ENCODE measurements around the gene CCNYL1.

The CCNYL1 gene

DNA sequence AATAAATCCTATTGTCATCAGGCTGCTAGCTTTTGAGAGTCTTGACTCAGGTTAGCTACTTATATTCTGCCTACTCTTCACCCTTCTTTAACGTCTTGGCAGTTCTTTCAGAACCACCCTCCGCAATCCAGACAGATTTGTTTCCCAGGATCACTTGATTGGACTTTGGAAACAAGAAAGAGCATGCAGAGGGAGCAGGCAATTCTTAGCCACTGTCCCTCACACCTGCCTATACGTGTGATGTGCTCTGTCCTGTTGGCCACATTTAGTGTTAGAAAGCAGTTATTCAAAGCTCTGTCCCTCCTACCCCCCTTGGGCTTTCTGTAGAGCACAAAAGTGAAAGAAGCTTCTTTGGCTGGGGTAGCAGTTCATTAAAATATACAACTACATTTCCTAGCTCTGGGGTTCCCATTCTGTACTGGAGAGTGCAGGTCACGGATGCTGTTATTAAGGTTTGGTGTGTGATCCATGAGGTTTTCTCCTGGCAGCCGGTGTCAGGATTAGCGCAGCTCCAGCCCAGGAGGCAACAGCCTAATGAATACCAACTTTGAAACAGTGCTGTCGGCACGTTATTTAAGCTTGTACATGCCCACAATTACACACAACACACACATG, 52.0 kb downstream of the CCNYL1 start:
- H3K9ac ChIP-seq (ENCODE audit: low read length), result no peak overlapping the region
- peaks cover 41% of the 10 kb centered on the region for H3K4me1 ChIP-seq (ENCODE audit: control insufficient read depth, insufficient read depth, low read length)
- H3K9me3 ChIP-seq (ENCODE audit: control insufficient read depth, low read length), result no peaks in the 10 kb centered on the region
- H3K36me3 ChIP-seq (ENCODE audit: control insufficient read depth, insufficient read depth, low read length), result peaks cover 11% of the 10 kb centered on the region
- no peak overlapping the region for H3K4me3 ChIP-seq (ENCODE audit: low read length)
- H3K27me3 ChIP-seq (ENCODE audit: control insufficient read depth, insufficient read depth, low read length), result no peaks in the 10 kb centered on the region

DNA sequence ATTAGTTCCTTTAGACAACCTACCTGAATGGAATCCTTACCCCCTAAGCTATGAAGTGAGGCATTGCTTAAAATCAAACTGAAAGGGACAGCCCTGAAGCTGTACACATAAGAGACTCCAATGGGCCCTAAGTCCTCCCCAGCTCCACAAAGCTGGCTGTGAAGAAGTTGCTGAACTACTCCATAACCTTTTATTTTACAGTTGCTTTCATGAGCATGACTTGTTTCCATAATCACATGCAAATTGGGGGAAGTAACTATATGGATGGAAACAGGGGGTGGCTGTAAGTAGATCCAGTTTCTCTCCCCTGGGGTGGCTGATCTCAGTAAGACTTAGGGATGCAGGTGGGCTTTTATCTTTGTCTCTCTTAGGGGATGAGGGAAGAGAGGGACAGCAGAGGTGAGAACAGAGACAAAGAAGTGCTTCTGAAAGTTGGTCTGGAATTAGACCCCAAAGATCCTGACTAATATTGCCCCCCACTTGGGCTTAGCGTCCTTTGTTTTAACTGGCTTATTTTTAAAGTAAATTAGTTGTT, 52.7 kb downstream of the CCNYL1 start:
- Histone ChIP-seq H3K4me1 (ENCODE audit: control insufficient read depth, insufficient read depth, low read length) (peaks cover 41% of the 10 kb centered on the region), H3K36me3 (ENCODE audit: control insufficient read depth, insufficient read depth, low read length) (peaks cover 11% of the 10 kb centered on the region), H3K4me3 (ENCODE audit: low read length) (no peak overlapping the region), H3K9ac (ENCODE audit: low read length) (no peak overlapping the region), H3K9me3 (ENCODE audit: control insufficient read depth, low read length) (no peaks in the 10 kb centered on the region), H3K27me3 (ENCODE audit: control insufficient read depth, insufficient read depth, low read length) (no peaks in the 10 kb centered on the region)

- Histone ChIP-seq H3K9ac (ENCODE audit: low read length) (peak overlapping the region; percentile 99), H3K36me3 (ENCODE audit: control insufficient read depth, insufficient read depth, low read length) (peaks cover 11% of the 10 kb centered on the region)
Observed at GRCh38 chr2:207765547-207765946, 54.1 kb downstream of the CCNYL1 start.

DNA sequence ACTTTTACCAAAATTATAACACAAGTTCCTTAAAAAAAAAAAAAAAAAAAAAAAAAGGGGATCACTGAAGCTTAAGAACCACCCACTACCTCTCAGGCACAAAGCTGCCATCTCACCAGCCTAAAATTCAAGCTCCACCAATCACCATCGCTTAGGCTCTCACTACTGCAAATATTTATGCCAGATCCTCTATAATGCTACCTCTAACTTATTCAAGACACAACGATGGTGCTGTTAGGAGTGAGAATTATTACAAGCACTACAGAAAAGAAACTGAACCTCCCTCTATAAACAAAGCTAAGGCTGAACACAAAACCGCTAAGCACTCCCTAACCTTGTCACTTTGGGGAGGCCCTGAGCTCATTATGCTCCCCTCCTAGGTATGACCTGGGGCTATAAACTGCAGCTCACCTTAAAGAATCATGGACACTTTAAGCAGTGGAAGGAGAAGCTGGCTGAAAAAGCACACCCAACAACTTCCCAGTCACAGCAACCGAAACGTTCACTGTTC, 54.7 kb downstream of the CCNYL1 start:
- Histone ChIP-seq H3K36me3 (ENCODE audit: control insufficient read depth, insufficient read depth, low read length) (peaks cover 11% of the 10 kb centered on the region), H3K9me3 (ENCODE audit: control insufficient read depth, low read length) (no peaks in the 10 kb centered on the region), H3K9ac (ENCODE audit: low read length) (peak overlapping the region; percentile 99), H3K4me1 (ENCODE audit: control insufficient read depth, insufficient read depth, low read length) (peaks cover 49% of the 10 kb centered on the region), H3K27me3 (ENCODE audit: control insufficient read depth, insufficient read depth, low read length) (no peaks in the 10 kb centered on the region), H3K4me3 (ENCODE audit: low read length) (peak overlapping the region; percentile 29)

More at GRCh38 chr2:207765547-207765946, 54.1 kb downstream of the CCNYL1 start:
- H3K27me3 ChIP-seq (ENCODE audit: control insufficient read depth, insufficient read depth, low read length), result no peaks in the 10 kb centered on the region
- no peak overlapping the region for H3K4me3 ChIP-seq (ENCODE audit: low read length)
- no peaks in the 10 kb centered on the region for H3K9me3 ChIP-seq (ENCODE audit: control insufficient read depth, low read length)
- peaks cover 45% of the 10 kb centered on the region for H3K4me1 ChIP-seq (ENCODE audit: control insufficient read depth, insufficient read depth, low read length)

DNA sequence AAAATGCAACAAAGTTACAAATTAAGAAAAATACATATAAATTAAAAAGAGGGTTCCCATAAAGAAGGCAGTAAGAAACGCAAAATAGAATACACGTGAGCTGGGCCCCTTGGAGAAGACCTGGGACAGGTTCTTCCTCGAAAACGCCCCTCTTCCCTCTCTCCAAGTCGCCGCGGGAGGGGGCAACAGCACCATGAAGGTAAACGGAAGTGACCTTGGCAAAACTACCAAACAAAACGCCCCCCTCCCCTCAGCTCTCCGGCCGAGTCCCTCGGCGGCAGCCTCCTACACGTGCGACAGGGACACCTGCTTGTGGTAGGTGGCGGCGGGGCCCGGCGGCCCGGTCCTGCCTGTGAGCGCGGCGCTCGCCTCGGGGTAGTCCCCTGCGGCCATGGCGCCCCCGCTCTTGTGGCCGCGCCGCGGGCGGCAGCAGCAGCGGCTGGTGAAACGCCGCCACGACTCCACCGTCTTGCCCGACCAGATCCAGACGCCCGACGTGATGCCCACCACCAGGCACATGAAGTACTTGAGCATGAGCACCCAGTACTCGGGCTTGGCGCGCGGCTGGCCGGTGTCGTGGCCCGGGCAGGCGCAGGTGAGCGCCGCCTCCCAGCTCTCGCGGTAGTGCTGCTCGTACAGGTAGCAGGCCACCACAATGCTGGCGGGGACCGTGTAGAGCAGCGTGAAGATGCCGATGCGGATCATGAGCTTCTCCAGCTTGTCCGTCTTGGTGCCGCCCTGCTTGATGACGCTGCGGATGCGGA, 55.4 kb downstream of the CCNYL1 start:
- peak overlapping the region; percentile 99 for H3K9ac ChIP-seq (ENCODE audit: low read length)
- no peaks in the 10 kb centered on the region for H3K27me3 ChIP-seq (ENCODE audit: control insufficient read depth, insufficient read depth, low read length)

GRCh38 chr2:207767461-207768167, 56.2 kb downstream of the CCNYL1 start:
- H3K9me3 ChIP-seq (ENCODE audit: control insufficient read depth, low read length), result no peaks in the 10 kb centered on the region
- H3K9ac ChIP-seq (ENCODE audit: low read length), result peak overlapping the region; percentile 99
- H3K36me3 ChIP-seq (ENCODE audit: control insufficient read depth, insufficient read depth, low read length), result peaks cover 8% of the 10 kb centered on the region
- no peaks in the 10 kb centered on the region for H3K27me3 ChIP-seq (ENCODE audit: control insufficient read depth, insufficient read depth, low read length)
- peak overlapping the region; percentile 97 for H3K4me3 ChIP-seq (ENCODE audit: low read length)
- H3K4me1 ChIP-seq (ENCODE audit: control insufficient read depth, insufficient read depth, low read length), result peaks cover 49% of the 10 kb centered on the region

More for the DNA sequence above, 55.4 kb downstream of the CCNYL1 start:
- peaks cover 8% of the 10 kb centered on the region for H3K36me3 ChIP-seq (ENCODE audit: control insufficient read depth, insufficient read depth, low read length)
- H3K9me3 ChIP-seq (ENCODE audit: control insufficient read depth, low read length), result no peaks in the 10 kb centered on the region
- peaks cover 49% of the 10 kb centered on the region for H3K4me1 ChIP-seq (ENCODE audit: control insufficient read depth, insufficient read depth, low read length)
- H3K4me3 ChIP-seq (ENCODE audit: low read length), result peak overlapping the region; percentile 97

DNA sequence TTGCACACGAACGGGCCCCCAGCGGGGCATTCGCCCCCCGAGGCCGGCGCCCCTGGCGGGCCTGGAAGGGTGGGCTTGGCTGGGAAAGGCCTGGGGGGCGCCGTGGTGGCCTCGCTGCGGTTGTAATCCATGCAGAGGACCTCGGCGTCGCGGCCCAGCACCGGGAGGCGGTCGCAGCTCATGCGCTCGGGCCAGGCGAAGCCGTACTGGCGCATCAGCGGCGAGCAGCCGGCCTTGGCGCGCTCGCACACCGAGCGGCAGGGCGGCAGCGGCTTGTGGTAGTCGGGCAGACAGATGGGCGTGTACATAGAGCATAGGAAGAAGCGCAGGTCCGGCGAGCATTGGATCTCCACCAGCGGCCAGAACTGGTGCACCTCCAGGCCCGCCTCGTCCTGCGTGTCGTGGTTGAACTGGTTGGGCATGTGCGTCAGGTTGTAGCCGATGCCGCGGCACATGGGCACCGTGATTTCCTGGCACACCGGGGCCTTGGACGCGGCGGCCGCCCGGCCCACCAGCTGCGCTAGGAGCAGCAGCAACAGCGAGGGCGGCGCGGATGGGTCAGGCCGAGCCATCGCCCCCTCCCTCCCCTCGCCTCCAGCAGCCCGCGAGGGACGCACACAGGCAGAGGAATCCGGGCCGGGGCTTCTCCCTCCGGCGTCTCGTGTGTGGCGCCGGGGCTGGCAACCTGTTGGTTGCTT, 56.9 kb downstream of the CCNYL1 start:
- H3K9me3 ChIP-seq (ENCODE audit: control insufficient read depth, low read length), result no peaks in the 10 kb centered on the region
- peak overlapping the region; percentile 97 for H3K4me3 ChIP-seq (ENCODE audit: low read length)
- peaks cover 8% of the 10 kb centered on the region for H3K36me3 ChIP-seq (ENCODE audit: control insufficient read depth, insufficient read depth, low read length)
- H3K27me3 ChIP-seq (ENCODE audit: control insufficient read depth, insufficient read depth, low read length), result no peaks in the 10 kb centered on the region
- H3K4me1 ChIP-seq (ENCODE audit: control insufficient read depth, insufficient read depth, low read length), result peaks cover 48% of the 10 kb centered on the region
- H3K9ac ChIP-seq (ENCODE audit: low read length), result peak overlapping the region; percentile 99

DNA sequence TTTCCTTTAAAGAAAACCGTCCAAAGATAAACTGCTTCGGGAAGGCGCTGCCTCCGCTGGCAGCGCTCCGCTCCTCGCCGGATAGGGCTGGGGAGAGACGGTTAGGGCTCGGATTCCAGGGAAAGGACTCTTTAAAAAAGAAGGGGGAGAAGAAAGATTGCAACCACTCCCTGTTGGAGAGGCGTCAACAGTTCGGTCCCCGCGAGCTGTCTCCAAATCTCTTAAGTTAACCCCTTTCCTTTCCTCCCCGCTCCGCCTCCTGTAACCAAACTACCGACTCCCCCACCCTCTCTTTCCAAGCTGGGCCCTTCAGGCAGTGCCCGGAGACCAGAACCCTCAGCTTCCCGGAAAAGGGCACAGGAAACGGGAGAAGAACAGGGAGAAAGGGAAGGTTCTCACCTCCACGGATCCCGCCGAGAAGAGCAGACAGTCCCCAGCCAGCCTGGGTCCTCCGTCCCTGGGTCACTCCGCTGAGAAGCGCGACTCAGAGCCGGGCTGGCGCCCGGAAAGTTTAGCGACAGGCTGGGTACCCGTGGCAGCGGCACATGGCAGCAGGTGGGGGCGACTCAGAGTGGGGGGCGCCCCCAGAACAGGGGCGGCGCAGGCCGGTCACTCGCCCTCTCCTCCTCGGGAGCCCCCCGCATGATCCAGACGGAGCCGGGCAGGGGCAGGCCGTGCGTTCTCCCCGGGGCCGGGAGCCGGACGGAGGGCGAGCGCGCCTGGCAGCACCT, 57.6 kb downstream of the CCNYL1 start:
- Histone ChIP-seq H3K4me3 (ENCODE audit: low read length) (peak overlapping the region; percentile 97), H3K9me3 (ENCODE audit: control insufficient read depth, low read length) (no peaks in the 10 kb centered on the region), H3K36me3 (ENCODE audit: control insufficient read depth, insufficient read depth, low read length) (peaks cover 8% of the 10 kb centered on the region), H3K4me1 (ENCODE audit: control insufficient read depth, insufficient read depth, low read length) (peaks cover 41% of the 10 kb centered on the region), H3K9ac (ENCODE audit: low read length) (peak overlapping the region; percentile 99), H3K27me3 (ENCODE audit: control insufficient read depth, insufficient read depth, low read length) (no peaks in the 10 kb centered on the region)

GRCh38 chr2:207770602-207771404, 59.4 kb downstream of the CCNYL1 start:
- Histone ChIP-seq H3K4me3 (ENCODE audit: low read length) (peak overlapping the region; percentile 46), H3K9ac (ENCODE audit: low read length) (peak overlapping the region; percentile 69), H3K27me3 (ENCODE audit: control insufficient read depth, insufficient read depth, low read length) (no peaks in the 10 kb centered on the region), H3K4me1 (ENCODE audit: control insufficient read depth, insufficient read depth, low read length) (peaks cover 40% of the 10 kb centered on the region), H3K9me3 (ENCODE audit: control insufficient read depth, low read length) (no peaks in the 10 kb centered on the region), H3K36me3 (ENCODE audit: control insufficient read depth, insufficient read depth, low read length) (peaks cover 8% of the 10 kb centered on the region)

DNA sequence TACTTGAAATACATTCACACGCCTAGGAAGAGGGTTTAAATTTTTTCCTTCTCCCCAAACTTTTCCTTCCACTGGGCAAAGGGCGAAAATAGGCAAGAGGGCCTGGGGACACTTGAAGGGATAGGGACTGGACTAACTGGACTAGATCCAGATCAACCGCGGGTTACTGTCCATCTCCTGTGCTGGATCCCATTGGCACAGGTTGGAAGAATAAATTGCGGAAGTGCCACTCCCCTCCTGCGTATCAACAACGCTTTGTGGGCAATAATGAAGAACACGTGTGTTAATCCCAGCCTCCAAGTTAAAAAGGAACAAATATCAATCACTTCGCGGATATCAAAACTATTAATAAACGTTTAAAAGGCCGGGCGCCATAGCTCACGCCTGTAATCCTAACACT, 60.0 kb downstream of the CCNYL1 start:
- Histone ChIP-seq H3K36me3 (ENCODE audit: control insufficient read depth, insufficient read depth, low read length) (peaks cover 8% of the 10 kb centered on the region), H3K27me3 (ENCODE audit: control insufficient read depth, insufficient read depth, low read length) (no peaks in the 10 kb centered on the region), H3K4me1 (ENCODE audit: control insufficient read depth, insufficient read depth, low read length) (peaks cover 39% of the 10 kb centered on the region), H3K4me3 (ENCODE audit: low read length) (no peak overlapping the region), H3K9me3 (ENCODE audit: control insufficient read depth, low read length) (no peaks in the 10 kb centered on the region), H3K9ac (ENCODE audit: low read length) (no peak overlapping the region)
